Right hindlimb (tissue), 1 donor: ENCODE data around the gene DDX17.

Experiments
- DNase-seq: peaks from one replicate; pipeline ENCODE4 v3.0.0-alpha.2; 2018

Gene DDX17

GRCh38 chr22:38506118-38506962, at the start of gene DDX17:
TSS of gene DDX17 (minus strand) at chr22:38506311.
- peak; percentile 97 for DNase-seq

GRCh38 chr22:38554281-38554680, 48.2 kb upstream of the DDX17 start:
- DNase-seq = no peak

GRCh38 chr22:38549101-38549894, 43.2 kb upstream of the DDX17 start:
- DNase-seq = no peak

GRCh38 chr22:38540701-38541100, 34.6 kb upstream of the DDX17 start:
- DNase-seq = no peak

- DNase-seq = no peak
Observed at GRCh38 chr22:38531251-38531938, 25.3 kb upstream of the DDX17 start.

- DNase-seq = no peak
Observed at GRCh38 chr22:38524429-38524828, 18.3 kb upstream of the DDX17 start.

GRCh38 chr22:38523479-38523878, 17.4 kb upstream of the DDX17 start:
- DNase-seq = no peak

GRCh38 chr22:38523029-38523428, 16.9 kb upstream of the DDX17 start:
- no peak for DNase-seq

GRCh38 chr22:38519453-38520250, 13.5 kb upstream of the DDX17 start:
- DNase-seq = no peak

GRCh38 chr22:38518620-38519019, 12.5 kb upstream of the DDX17 start:
- DNase-seq = no peak

GRCh38 chr22:38513063-38513462, 7.0 kb upstream of the DDX17 start:
- DNase-seq = no peak

GRCh38 chr22:38510416-38510970, 4.4 kb upstream of the DDX17 start:
- DNase-seq = no peak

GRCh38 chr22:38505541-38506117, 482 bp downstream of the DDX17 start:
- peak; percentile 83 for DNase-seq

- peak; percentile 46 for DNase-seq
Observed at GRCh38 chr22:38504731-38505540, 1.2 kb downstream of the DDX17 start.

- no peak for DNase-seq
Observed at GRCh38 chr22:38503021-38503420, 3.1 kb downstream of the DDX17 start.

- no peak for DNase-seq
Observed at GRCh38 chr22:38501797-38502672, 4.1 kb downstream of the DDX17 start.

- no peak for DNase-seq
Observed at GRCh38 chr22:38497869-38498268, 8.2 kb downstream of the DDX17 start.

- DNase-seq = no peak
Observed at GRCh38 chr22:38494939-38495338, 11.2 kb downstream of the DDX17 start.

- DNase-seq = no peak
Observed at GRCh38 chr22:38494498-38494897, 11.6 kb downstream of the DDX17 start.
